ENCODE results near the gene IFI16.

- no peak for TF ChIP-seq EP300 (IDR thresholded peaks at IDR 0.05)
- TF ChIP-seq CTCF (IDR thresholded peaks at IDR 0.05) = no peak
- TF ChIP-seq POLR2A (IDR thresholded peaks at IDR 0.05) = no peak
Measured at GRCh38 chr1:159084867-159085266, 75.2 kb downstream of the IFI16 start.

All from upper lobe of left lung (tissue), 4 donors.